Heart right ventricle (tissue), 16 donors: ENCODE data around the gene INTS11. TPM values are rescaled to one million over a fixed set of nuclear protein-coding genes. Genes with fewer than 3 reads are reported as not detected.
A peak's percentile ranks its signal among the peaks of the same experiment; 100 is the strongest.

Experiments
- ATAC-seq, 8 donors: fragments of 200-7000 bp; cut with Tn5 transposase; one replicate each; pipeline ENCODE4 v1.9.1; 2020; ENCODE audit warnings: mild to moderate bottlenecking in 8 of 8, moderate library complexity in 8 of 8, moderate number of reproducible peaks in 1 of 8
- DNase-seq, 2 donors: peaks; one replicate each; pipeline ENCODE4 v3.0.0-alpha.2; 2020
- H3K27ac ChIP-seq, 10 donors: fragments of 200-600 bp; sonication (generic) in 2 of 10; one replicate each; pipeline versions ENCODE4 v1.5.0 to v1.8.0; 2020 to 2022; ENCODE audit warnings: mild to moderate bottlenecking in 3 of 10
- H3K27me3 ChIP-seq, 7 donors: fragments of 200-600 bp; one replicate each; pipeline ENCODE4 v1.8.0; 2021 to 2022; ENCODE audit warnings: mild to moderate bottlenecking in 2 of 7
- H3K36me3 ChIP-seq, 9 donors: fragments of 200-600 bp; sonication (generic) in 1 of 9; one replicate each; pipeline versions ENCODE4 v1.5.0 to v1.8.0; 2020 to 2022; ENCODE audit warnings: mild to moderate bottlenecking in 2 of 9
- H3K4me1 ChIP-seq, 9 donors: fragments of 200-600 bp; sonication (generic) in 1 of 9; one replicate each; pipeline versions ENCODE4 v1.5.0 to v1.8.0; 2020 to 2022; ENCODE audit warnings: mild to moderate bottlenecking in 4 of 9
- H3K4me3 ChIP-seq, 10 donors: fragments of 200-600 bp; sonication (generic) in 2 of 10; one replicate each; pipeline versions ENCODE4 v1.5.0 to v1.8.0; 2020 to 2022; ENCODE audit warnings: mild to moderate bottlenecking in 7 of 10, moderate library complexity in 2 of 10
- H3K9me3 ChIP-seq, 11 donors: fragments of 200-600 bp in 10 of 11; sonication (generic) in 2 of 11; one replicate each; pipeline versions ENCODE4 v1.5.0 to v1.8.0; 2013 to 2022; ENCODE audit warnings: mild to moderate bottlenecking in 2 of 11, control low read depth in 1 of 11, moderate library complexity in 1 of 11
- WGBS, 2 donors: extraction: QIAGEN DNeasy Blood & Tissue Kit; methylation state at CpG; one replicate each; pipeline ENCODE4 v1.1.7; 2013; ENCODE audit warnings: inconsistent platforms in 1 of 2; 5-methylcytosine and 5-hydroxymethylcytosine counted together
- intact Hi-C, 10 donors: fragments of 100-400 bp; cut with DNase I; formaldehyde crosslinking; loops; one replicate each; pipeline versions ENCODE4 v1.11.1 to v1.14.2; 2022
- polyA plus RNA-seq, 2 donors: library from polyadenylated mRNA; stranded (reverse); fragments of 200-250 nt; gene quantifications; one replicate each; pipeline ENCODE4 v1.2.3, GENCODE V29; 2013
- total RNA-seq, 10 donors: library from RNA; stranded (reverse); fragmentation: NEBNext Ultra II Directional in 3 of 10; extraction: Animal tissue kit (Norgen Biotek cat#: 25700) in 3 of 10; gene quantifications; one replicate each; pipeline versions ENCODE4 v1.2.1 to v1.2.4, GENCODE V29; 2021 to 2023
- TF ChIP-seq, protein P1 (sequence below), 9 donors: fragments of 200-600 bp; sonication (generic) in 2 of 9; IDR thresholded peaks; one replicate each; pipeline versions ENCODE4 v1.5.0 to v1.8.0; 2021 to 2022; ENCODE audit warnings: antibody characterized with exemption in 9 of 9, mild to moderate bottlenecking in 5 of 9, moderate library complexity in 1 of 9
- donor health status: Arrhythmogenic right ventricular cardiomyopathy.
- donor health status: ischemic (EF 13 %, LVEDD 7.1; RV severe dilation, severe dysfunction).
- donor health status: healthy with polysubstance abuse.
- donor health status: DM: no; HTN: yes; CAD: no.
- donor health status: DM: no; HTN: no; CAD: no.
- donor health status: ischemic (EF 25% LVEDD 6.9; RV normal size, moderate dysfunction).
- donor health status: ischemic (EF 25% LVEDD 5.7; RV mildly dilated, moderate dysfunction).
- donor health status: healthy.
- donor health status: DM: yes; HTN: yes; CAD: no.
- donor health status: Ischemic cardiomyopathy.
- donor health status: ischemic (EF 35%, LVEDD 5.7; RV mildly dilated, moderate dysfunction).
- donor health status: nonischemic (EF 11% LVEDD 7.7; RV severe dilation, severe dysfunction).
- donor health status: DM: yes; HTN: yes; CAD: no.
- donor health status: PGD.
- donor health status: ischemic (EF 29% LVEDD 5.4; RV normal size, mild dysfunction).
- donor health status: nonischemic (EF 23%, LVEDD 6.1; RV moderate dilation, normal function).

INTS11 gene
- total and polyA plus RNA-seq, 12 donors: 44.7 to 269 (median 57.4) TPM

- Histone ChIP-seq H3K4me3 (no peak overlapping the region), H3K9me3 (no peaks in the 10 kb centered on the region), H3K27ac (no peak overlapping the region), H3K36me3 (peaks cover 0 to 35% (median 13%) of the 10 kb centered on the region in 9 donors), H3K4me1 (peaks cover 0 to 13% (median 7%) of the 10 kb centered on the region in 9 donors), H3K27me3 (peaks cover 0 to 12% (median 8%) of the 10 kb centered on the region in 7 donors)
- WGBS, 2 donors: 38 to 41% methylated on average over 45 of the region's 45 CpGs
- intact Hi-C loops: loop anchor here in 9 of 10 donors (1.0 to 10.0 kb wide), 6 partner anchors 167 to 267 kb away; partner anchors contain the start of gene AGRN (in 1 of the 9)
- peak; percentile 54 to 83 (median 68) for ATAC-seq
- TF ChIP-seq, protein P1, sequence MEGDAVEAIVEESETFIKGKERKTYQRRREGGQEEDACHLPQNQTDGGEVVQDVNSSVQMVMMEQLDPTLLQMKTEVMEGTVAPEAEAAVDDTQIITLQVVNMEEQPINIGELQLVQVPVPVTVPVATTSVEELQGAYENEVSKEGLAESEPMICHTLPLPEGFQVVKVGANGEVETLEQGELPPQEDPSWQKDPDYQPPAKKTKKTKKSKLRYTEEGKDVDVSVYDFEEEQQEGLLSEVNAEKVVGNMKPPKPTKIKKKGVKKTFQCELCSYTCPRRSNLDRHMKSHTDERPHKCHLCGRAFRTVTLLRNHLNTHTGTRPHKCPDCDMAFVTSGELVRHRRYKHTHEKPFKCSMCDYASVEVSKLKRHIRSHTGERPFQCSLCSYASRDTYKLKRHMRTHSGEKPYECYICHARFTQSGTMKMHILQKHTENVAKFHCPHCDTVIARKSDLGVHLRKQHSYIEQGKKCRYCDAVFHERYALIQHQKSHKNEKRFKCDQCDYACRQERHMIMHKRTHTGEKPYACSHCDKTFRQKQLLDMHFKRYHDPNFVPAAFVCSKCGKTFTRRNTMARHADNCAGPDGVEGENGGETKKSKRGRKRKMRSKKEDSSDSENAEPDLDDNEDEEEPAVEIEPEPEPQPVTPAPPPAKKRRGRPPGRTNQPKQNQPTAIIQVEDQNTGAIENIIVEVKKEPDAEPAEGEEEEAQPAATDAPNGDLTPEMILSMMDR (IDR thresholded peaks at IDR 0.05): peak; percentile 33 to 73 (median 65)
- peak; percentile 56 to 64 for DNase-seq
These were observed 32.7 kb downstream of the INTS11 start for GRCh38 chr1:1291548-1292441.

DNA sequence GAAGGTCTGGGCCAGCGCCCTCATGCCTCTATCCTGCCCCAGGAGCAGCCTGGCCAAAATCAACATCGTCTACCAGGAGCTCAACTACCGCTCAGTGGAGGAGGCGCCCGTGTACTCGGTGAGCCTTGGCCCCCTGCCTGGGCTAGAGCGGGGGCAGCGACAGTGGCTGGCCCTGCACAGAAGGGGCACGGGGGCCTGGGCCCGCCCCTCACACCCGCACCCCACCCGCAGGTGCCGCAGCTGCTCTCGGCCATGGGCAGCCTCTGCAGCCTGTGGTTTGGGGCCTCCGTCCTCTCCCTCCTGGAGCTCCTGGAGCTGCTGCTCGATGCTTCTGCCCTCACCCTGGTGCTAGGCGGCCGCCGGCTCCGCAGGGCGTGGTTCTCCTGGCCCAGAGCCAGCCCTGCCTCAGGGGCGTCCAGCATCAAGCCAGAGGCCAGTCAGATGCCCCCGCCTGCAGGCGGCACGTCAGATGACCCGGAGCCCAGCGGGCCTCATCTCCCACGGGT is 33.4 kb downstream of the INTS11 start:
- DNase-seq (no peak), ATAC-seq (peak in 4 of 8 donors; percentile 3 to 15 (median 6))
- intact Hi-C loops: loop anchor here in 9 of 10 donors (2.0 to 10.0 kb wide), 5 partner anchors 166 to 266 kb away; partner anchors contain the start of gene AGRN (in 1 of the 9)

DNA sequence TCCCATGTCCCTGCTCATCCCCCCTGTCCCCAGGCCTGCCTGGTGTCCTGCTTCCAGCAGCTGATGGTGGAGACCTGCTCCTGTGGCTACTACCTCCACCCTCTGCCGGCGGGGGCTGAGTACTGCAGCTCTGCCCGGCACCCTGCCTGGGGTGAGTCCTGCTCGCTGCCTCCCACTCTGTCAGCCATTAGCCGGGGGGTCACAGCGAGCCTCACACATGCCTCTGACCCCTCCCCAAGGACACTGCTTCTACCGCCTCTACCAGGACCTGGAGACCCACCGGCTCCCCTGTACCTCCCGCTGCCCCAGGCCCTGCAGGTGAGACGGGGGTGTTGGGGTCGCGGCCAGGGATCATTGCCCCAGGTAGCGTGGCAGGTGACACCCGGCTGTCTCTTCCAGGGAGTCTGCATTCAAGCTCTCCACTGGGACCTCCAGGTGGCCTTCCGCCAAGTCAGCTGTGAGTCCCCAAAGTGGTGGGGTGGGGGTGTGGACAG is 34.2 kb downstream of the INTS11 start:
- H3K4me3 ChIP-seq: no peak overlapping the region
- H3K9me3 ChIP-seq: no peaks in the 10 kb centered on the region
- peaks cover 0 to 26% (median 20%) of the 10 kb centered on the region in 7 donors for H3K27me3 ChIP-seq
- TF ChIP-seq, protein P1 (IDR thresholded peaks at IDR 0.05): peak; percentile 25 to 74 (median 57)
- intact Hi-C loops: loop anchor here in 9 of 10 donors (2.0 to 10.0 kb wide), 5 partner anchors 165 to 265 kb away; partner anchors contain the start of gene AGRN (in 1 of the 9)
- 50 to 62% methylated on average over 15 of the region's 15 CpGs for WGBS, 2 donors
- DNase-seq (peak in 1 of 2 donors; percentile 68), ATAC-seq (peak in 4 of 8 donors; percentile 38 to 65 (median 42))
- H3K4me1 ChIP-seq: peaks cover 0 to 13% (median 7%) of the 10 kb centered on the region in 9 donors
- peaks cover 0 to 20% (median 1%) of the 10 kb centered on the region in 9 donors for H3K36me3 ChIP-seq
- H3K27ac ChIP-seq: no peak overlapping the region

More for the DNA sequence above, 33.4 kb downstream of the INTS11 start:
- H3K4me1 ChIP-seq: peaks cover 0 to 13% (median 7%) of the 10 kb centered on the region in 9 donors
- H3K27ac ChIP-seq: no peak overlapping the region
- no peaks in the 10 kb centered on the region for H3K9me3 ChIP-seq
- H3K36me3 ChIP-seq: peaks cover 0 to 28% (median 9%) of the 10 kb centered on the region in 9 donors
- peaks cover 0 to 18% (median 15%) of the 10 kb centered on the region in 7 donors for H3K27me3 ChIP-seq
- TF ChIP-seq, protein P1 (IDR thresholded peaks at IDR 0.05): no peak
- WGBS, 2 donors: 34 to 46% methylated on average over 28 of the region's 28 CpGs
- H3K4me3 ChIP-seq: no peak overlapping the region
